HG03175 (cell line): ENCODE results near the gene MUC2.

Experiments
- ATAC-seq: cut with Tn5 transposase; IDR thresholded peaks from one replicate; pipeline ENCODE4 v1.9.1; 2021; ENCODE audit warnings: mild to moderate bottlenecking, moderate library complexity; ENCODE audit not compliant: unreplicated experiment

Gene MUC2

GRCh38 chr11:1036303-1036923 lies 38.3 kb upstream of the MUC2 start, which contains the start of gene MUC6:
TSS of gene MUC6 (minus strand) at chr11:1036718. CDS start at chr11:1036655, 63 bp downstream.
- ATAC-seq = no peak

GRCh38 chr11:1036931-1037330 lies 37.7 kb upstream of the MUC2 start:
- no peak for ATAC-seq

GRCh38 chr11:1037506-1038055 lies 37.1 kb upstream of the MUC2 start:
- ATAC-seq = no peak

DNA sequence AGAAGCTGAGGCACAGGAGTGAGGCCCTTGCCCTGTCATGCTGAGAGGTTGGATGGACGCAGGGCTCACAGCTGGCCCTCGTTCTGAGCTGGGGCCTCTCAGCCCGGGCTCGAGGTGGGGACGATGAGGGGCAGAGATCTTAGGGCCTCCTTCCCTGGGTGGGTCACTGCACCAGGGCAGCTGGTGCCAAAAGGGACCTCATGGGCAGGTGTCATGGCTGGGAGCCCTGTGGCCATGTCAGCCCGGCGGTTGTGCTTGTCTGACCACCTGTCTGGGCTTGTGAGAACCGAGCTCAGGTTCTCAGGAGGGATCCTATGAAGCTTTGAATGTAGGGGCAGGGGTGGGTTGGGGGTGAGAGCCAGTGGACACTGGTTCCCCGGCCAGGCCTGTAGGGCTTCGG lies 36.3 kb upstream of the MUC2 start:
- ATAC-seq = no peak

DNA sequence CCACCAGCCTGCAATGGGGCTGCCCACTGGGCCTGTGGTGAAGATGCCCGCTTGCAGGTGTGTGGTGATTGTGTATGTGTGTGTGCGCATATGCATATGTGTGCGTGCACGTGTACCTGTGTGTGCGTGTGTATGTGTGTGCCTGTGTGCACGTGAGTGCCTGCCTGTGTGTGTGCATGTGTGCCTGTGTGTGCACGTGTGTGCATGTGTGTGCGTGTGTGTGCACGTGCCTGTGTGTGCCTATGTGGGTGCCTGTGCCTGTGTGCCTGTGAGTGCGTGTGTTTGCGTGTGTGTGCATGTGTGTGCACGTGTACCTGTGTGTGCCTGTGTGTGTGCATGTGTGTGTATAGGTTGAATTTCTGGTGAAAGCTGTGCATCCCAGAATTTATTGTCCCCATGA lies 35.8 kb upstream of the MUC2 start:
- no peak for ATAC-seq

- ATAC-seq = no peak
Observed at GRCh38 chr11:1039481-1040427, 34.9 kb upstream of the MUC2 start.

GRCh38 chr11:1040428-1041148 lies 34.1 kb upstream of the MUC2 start:
- no peak for ATAC-seq

DNA sequence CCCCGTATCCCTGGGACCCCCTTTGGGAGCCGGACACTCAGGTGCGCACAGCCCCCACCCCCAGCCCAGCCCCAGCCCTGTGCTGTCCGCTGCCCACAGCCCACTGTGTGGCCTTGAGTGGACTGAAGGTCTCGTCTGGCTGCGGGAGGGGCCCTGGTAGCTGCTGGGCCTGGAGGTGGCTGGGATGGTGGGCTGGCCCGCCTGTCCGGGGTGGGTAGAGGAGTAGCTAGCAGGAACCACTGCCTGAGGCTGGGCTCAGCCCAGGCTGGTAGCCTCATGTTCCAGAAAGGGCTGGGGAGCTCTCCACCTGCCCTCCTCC lies 33.6 kb upstream of the MUC2 start:
- no peak for ATAC-seq

DNA sequence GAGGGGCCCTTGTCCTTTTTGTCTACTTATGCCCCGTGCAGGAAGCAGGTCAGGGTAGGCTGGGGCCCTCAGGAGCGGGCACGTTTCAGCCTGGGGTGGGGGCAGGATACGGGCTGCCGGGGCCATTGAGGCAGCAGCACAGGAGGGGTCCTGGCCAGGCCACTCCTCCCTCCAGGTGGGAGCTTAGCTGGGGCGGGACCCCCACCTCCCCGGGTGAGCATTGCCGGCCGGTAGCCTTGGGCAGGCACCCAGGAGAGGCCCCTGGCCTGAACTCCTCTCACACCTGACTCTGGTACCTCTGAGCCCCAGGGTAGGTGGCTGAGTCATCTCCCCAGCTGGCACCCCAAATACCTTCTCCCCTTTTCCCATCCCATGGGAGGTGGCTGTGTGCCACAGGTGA lies 33.2 kb upstream of the MUC2 start:
- no peak for ATAC-seq

- ATAC-seq = no peak
Observed at GRCh38 chr11:1041936-1042608, 32.6 kb upstream of the MUC2 start.

DNA sequence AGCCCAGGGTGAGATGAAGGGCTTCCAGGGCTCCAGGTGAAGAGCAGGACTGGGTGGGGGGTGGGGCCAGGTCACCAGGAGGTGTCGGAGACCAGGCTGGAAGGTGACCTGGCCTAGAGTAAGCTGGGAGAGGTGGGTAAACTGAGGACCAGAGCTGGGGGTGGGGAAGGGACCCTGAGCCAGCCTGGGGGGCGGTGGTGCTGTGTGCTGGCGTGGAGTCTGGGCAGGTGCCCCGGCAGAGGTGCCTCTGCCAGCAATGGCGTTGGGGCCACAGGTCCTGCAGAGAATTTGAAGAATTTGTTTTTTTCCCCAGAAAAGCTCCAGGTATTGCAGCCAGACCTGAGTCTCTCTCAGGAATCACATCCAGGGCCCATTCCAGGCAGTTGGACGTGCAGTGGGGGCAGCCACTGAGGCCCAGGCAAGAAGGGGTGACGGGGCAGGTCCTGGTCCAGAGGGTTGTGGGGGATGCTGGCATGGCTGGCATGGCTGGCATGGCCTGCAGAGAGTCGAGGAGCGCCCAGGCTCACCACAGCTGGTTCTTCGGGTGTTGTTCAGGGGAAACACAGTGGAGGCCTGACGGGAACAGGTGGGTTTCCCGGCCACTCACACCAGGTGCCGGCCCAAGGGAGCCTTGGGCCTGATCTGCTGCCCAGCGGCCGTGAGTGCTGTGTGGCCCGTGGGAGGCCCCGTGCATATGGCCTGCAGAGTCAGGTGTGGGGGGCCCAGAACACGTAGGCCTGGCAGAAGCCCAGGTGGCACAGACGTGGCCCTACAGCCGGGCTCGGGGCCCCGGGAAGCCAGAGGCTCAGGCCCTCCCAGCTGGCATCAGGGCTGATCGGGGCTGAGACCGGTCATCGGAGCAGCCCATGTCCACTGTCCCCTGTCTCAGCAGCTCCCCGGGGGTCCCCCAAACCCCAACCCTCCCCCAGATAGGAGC lies 31.8 kb upstream of the MUC2 start:
- ATAC-seq = no peak

DNA sequence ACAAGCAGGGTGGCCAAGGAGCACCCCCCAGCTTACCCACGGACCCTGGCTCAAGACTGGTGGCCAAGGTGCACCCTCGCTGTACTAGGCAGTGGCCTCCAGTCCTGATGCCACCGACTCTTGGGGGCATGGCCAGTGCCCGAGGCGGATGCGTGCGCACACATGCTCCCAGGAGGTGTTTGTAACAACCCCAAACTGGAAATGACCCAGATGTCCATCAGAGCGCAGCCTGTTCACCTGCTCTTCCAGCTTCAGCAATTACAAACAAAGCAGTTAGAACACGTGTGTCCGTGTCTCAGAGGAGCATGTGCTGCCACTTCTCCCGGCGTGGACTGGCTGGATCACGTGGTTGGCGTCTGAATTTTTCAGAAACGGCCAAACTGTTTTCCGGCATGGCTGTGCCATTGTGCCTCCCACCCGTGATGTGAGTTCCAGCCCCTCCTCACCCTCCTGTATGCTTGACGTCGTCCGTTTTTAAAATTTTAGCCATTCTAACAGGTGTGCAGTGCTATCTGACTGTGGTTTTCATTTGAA lies 31.0 kb upstream of the MUC2 start:
- no peak for ATAC-seq

DNA sequence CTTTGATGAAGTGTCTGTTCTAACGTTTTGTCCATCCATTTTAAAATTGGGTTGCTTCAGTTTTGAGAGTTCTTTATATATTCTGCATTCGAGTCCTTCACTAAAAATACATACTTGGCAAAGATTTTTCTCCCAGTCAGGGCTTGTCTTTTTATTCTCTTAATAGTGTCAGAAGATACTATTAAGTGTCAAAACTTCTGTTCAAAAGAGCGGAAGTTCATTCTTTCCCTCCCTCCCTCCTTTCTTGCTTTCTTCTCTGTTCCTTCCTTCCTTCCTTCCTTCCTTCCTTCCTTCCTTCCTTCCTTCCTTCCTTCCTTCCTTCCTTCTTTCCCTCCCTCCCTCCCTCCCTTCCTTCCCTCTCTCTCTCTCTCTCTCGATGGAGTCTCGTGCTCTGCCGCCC lies 30.5 kb upstream of the MUC2 start:
- no peak for ATAC-seq

DNA sequence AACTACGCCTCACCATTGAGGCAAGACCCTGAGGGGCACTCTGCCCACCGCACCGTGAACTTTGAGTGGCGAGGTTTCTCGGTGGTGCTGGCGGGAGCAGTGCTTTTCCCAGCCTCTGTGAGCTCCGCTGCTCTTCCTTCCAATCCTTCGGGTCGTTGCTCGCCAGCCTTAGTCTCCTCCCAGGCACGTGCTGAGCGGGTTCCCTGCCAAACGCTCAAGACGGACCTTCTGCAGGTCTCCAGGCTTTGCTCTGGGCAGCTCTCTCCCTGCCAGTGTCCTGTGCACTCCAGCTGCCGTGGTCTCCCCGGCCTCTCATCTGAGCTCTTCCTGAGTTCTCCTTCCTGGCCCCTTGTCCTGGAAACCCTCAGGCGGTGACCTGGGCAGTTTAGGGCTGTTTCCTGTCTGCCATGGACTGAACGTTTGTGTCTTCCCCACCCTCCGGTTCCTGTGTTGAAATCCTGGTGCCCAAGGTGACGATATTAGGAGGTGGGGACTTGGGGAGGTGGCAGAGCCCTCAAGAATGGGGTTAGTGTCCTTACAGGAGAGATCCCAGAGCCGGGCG lies 27.0 kb upstream of the MUC2 start:
- ATAC-seq = no peak

DNA sequence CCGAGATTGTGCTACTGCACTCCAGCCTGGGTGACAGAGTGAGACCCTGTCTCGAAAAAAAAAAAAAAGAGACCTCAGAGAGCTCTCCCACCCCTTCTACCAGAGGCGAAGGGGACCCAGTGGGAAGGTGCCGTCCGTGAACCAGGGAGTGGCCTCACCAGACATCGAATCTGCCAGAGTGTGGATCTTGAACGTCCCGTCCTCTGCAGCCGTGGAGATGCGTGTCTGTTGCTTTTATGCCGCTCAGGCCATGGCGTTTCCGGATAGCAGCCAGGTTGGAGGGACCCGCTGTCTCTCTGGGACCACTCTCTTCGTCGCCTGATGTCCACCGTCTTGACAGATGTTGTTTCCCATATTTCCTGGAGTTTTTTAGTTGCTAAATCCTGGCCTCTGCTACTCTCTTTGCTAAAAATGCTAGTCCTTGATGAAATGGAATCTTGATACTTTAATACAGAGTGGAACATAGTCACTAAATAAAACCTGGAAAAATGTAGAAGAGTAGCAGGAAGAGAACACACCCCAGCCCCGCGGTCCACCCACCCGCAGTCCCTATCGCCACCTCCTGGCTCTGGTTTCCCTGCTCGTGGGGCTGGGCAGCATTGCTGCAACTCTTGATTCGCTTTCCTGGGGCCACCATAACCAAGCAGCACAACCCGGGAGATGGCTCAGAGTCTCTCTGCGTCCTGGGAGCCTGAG lies 26.2 kb upstream of the MUC2 start:
- no peak for ATAC-seq

DNA sequence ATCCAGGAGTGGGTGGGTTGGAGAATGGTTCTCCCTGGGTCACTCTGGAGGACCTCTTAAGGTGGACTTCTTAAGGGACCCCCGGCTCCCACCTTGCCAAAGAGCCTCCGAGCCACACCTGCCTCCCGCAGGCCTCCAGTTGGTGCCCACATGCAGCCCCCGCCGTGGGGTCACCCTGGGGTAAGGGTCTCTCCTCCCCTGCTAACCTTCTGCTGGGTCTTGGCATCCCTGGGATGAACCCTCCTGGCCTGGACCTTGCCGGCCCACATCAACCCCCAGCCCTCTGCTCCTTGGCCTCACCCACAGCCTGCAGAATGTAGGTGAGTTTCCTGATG lies 25.6 kb upstream of the MUC2 start:
- ATAC-seq = no peak

DNA sequence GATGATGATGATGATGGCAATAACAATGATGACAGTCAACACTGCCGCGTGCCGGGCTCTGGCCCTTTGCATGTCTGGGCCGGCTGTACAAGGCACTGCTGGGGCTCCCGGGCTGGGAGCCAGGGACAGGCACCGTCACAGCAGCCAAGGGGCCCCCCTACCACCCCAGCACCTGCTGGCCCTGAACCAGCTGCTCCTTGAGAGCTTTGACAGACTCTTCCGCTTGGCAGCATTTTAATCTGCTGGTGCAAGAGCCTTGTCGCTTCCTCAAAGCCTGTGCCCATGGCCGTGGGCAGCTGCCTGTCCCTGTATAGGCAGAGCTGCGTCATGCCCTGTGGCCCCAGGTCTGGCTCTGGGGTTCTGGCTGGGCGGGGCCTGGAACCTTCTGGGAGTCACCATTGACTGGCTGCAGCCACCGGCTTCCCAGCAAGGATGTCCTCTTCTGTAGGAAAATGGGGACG lies 25.2 kb upstream of the MUC2 start:
- no peak for ATAC-seq

GRCh38 chr11:1049911-1050580 lies 24.6 kb upstream of the MUC2 start:
- ATAC-seq = no peak
